Loucy (cell line): ENCODE data around the gene SH2D5.

Experiments used
- H2AFZ ChIP-seq: fragments of 200-600 bp; sonication (generic); 2 replicates; pipeline ENCODE4 v1.6.0; 2016; ENCODE audit warnings: antibody characterized with exemption, mild to moderate bottlenecking, low read length, moderate library complexity
- H3F3A ChIP-seq: fragments of 200-600 bp; 2 replicates; pipeline ENCODE4 v1.6.0; 2016; ENCODE audit warnings: antibody characterized with exemption, low read depth, mild to moderate bottlenecking
- H3K27me3 ChIP-seq: fragments of 200-600 bp; sonication (generic); 2 replicates; pipeline ENCODE4 v1.6.1; 2014; ENCODE audit warnings: low read length, mild to moderate bottlenecking; ENCODE audit not compliant: insufficient read depth, poor library complexity, severe bottlenecking
- H3K36me3 ChIP-seq: fragments of 200-600 bp; sonication (generic); 2 replicates; pipeline ENCODE4 v1.6.1; 2016; ENCODE audit warnings: low read length; ENCODE audit not compliant: insufficient read depth
- H3K4me1 ChIP-seq: fragments of 200-600 bp; sonication (generic); 2 replicates; pipeline ENCODE4 v1.5.1; 2014; ENCODE audit warnings: low read length, mild to moderate bottlenecking; ENCODE audit not compliant: insufficient read depth, poor library complexity, severe bottlenecking
- H3K4me2 ChIP-seq: fragments of 200-600 bp; sonication (generic); 2 replicates; pipeline ENCODE4 v1.6.0; 2014; ENCODE audit warnings: antibody characterized with exemption, low read length, low read depth, mild to moderate bottlenecking; ENCODE audit not compliant: poor library complexity, severe bottlenecking
- H3K4me3 ChIP-seq: fragments of 200-600 bp; sonication (generic); 2 replicates; pipeline ENCODE4 v1.5.1; 2014; ENCODE audit warnings: low read length, mild to moderate bottlenecking, mixed read lengths; ENCODE audit not compliant: poor library complexity, severe bottlenecking
- H3K79me2 ChIP-seq: fragments of 200-600 bp; sonication (generic); 2 replicates; pipeline ENCODE4 v1.6.1; 2014; ENCODE audit warnings: low read length; ENCODE audit not compliant: insufficient read depth
- H3K9ac ChIP-seq: fragments of 200-600 bp; sonication (generic); 2 replicates; pipeline ENCODE4 v1.6.0; 2014; ENCODE audit warnings: mild to moderate bottlenecking, low read depth, low read length, moderate library complexity; ENCODE audit not compliant: poor library complexity, severe bottlenecking
- H3K9me2 ChIP-seq: fragments of 200-600 bp; sonication (generic); replicated peaks from 2 replicates; pipeline ENCODE4 v1.6.1; 2016; ENCODE audit warnings: low read depth, low read length, mixed read lengths
- H3K9me3 ChIP-seq: fragments of 200-600 bp; sonication (generic); 2 replicates; pipeline ENCODE4 v1.6.1; 2014; ENCODE audit warnings: mild to moderate bottlenecking, antibody characterized with exemption, low read length, low read depth; ENCODE audit not compliant: insufficient read depth
- H4K20me1 ChIP-seq: fragments of 200-600 bp; sonication (generic); 2 replicates; pipeline ENCODE4 v1.6.0; 2014; ENCODE audit warnings: antibody characterized with exemption, low read length, mild to moderate bottlenecking; ENCODE audit not compliant: insufficient read depth, poor library complexity, severe bottlenecking
- CTCF ChIP-seq: fragments of 200-600 bp; sonication (generic); conservative IDR thresholded peaks from 2 replicates; pipeline ENCODE4 v1.5.1; 2014; ENCODE audit warnings: mild to moderate bottlenecking, antibody characterized with exemption, low read length
- EZH2phosphoT487 ChIP-seq: fragments of 200-600 bp; IDR thresholded peaks from 2 replicates; pipeline ENCODE4 v1.6.1; 2018; ENCODE audit warnings: antibody characterized with exemption, mild to moderate bottlenecking, moderate library complexity, borderline replicate concordance

SH2D5 gene

DNA sequence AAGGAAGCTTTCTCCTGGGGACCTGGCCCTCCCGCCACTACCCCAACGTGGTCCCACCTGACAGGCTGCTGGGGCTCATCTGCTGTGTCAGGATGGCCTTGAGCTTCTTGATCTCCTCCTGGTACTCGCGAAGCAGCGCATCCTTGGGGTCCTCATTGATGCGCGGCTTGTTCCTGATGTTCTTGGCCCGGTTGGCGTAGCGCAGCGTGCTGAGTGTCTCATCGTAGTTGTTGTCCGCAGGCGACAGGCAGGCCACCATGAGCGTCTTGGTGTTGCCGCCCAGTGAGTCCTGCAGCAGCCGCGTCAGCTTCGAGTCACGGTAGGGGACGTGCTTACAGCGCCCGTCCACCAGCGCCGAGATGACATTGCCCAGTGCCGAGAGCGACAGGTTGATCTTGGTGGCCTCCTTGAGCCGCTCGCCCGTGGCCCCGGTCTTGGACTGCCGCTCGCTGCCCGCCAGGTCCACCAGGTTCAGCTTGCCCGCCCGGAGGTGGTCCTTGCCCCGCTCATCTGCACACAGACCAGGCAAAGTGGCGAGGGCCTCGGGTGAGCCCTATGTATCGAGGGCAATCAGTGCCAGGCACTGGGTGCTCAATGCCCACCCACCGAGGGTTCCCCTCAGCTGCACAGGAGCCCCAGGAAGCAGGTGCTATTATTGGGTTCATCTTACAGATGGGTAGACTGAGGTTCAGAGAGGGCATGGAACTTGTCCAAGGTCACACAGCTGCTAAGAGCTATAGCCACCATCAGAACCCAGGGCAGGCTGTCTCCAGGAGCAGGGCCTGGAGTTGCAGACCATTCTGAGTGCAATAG is 27.9 kb downstream of the SH2D5 start:
- H3K9me2 ChIP-seq: no peaks in the 10 kb centered on the region
- H3K79me2 ChIP-seq: no peaks in the 10 kb centered on the region
- H3K36me3 ChIP-seq: no peaks in the 10 kb centered on the region
- no peaks in the 10 kb centered on the region for H3K4me1 ChIP-seq
- no peaks in the 10 kb centered on the region for H4K20me1 ChIP-seq
- no peak overlapping the region for H3K4me3 ChIP-seq
- no peak for TF ChIP-seq EZH2phosphoT487
- TF ChIP-seq CTCF: no peak
- H3K9ac ChIP-seq: no peak overlapping the region
- no peaks in the 10 kb centered on the region for H3K9me3 ChIP-seq
- H3K4me2 ChIP-seq: no peak overlapping the region
- no peak overlapping the region for H2AFZ ChIP-seq
- no peaks in the 10 kb centered on the region for H3K27me3 ChIP-seq
- no peaks in the 10 kb centered on the region for H3F3A ChIP-seq

GRCh38 chr1:20703124-20703756 is 29.3 kb downstream of the SH2D5 start:
- H3K9me2 ChIP-seq: no peaks in the 10 kb centered on the region
- TF ChIP-seq EZH2phosphoT487 (no peak), CTCF (no peak)
- no peaks in the 10 kb centered on the region for H3K27me3 ChIP-seq
- no peaks in the 10 kb centered on the region for H3K9me3 ChIP-seq
- no peak overlapping the region for H3K9ac ChIP-seq
- no peaks in the 10 kb centered on the region for H3F3A ChIP-seq
- no peaks in the 10 kb centered on the region for H3K4me1 ChIP-seq
- no peaks in the 10 kb centered on the region for H3K36me3 ChIP-seq
- no peak overlapping the region for H3K4me3 ChIP-seq
- no peaks in the 10 kb centered on the region for H4K20me1 ChIP-seq
- no peak overlapping the region for H3K4me2 ChIP-seq
- H2AFZ ChIP-seq: no peak overlapping the region
- H3K79me2 ChIP-seq: no peaks in the 10 kb centered on the region

DNA sequence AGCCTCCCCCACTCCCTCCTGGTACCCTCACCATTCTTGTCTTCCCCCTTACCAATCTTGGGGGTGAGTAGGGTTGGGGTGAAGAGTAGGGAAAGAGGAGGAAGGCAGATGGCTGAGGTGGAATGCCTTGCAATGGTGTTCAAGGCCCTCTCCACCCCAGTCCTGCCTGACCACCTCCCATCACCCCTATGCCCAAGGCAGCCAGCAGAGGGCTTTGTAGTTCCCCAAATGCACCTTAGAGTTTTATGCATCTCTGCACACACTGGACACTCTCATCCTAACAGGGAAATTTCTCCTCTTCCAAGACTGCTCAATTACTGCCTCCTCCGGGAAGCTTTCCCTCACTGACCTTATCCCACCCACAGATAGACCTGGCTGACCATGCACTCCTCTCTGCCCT is 30.1 kb downstream of the SH2D5 start:
- Histone ChIP-seq H3K36me3 (no peaks in the 10 kb centered on the region), H3K9me3 (no peaks in the 10 kb centered on the region), H3K4me3 (no peak overlapping the region), H3F3A (no peaks in the 10 kb centered on the region), H3K27me3 (no peaks in the 10 kb centered on the region), H3K9ac (no peak overlapping the region), H3K4me1 (no peaks in the 10 kb centered on the region), H3K79me2 (no peaks in the 10 kb centered on the region), H3K4me2 (no peak overlapping the region), H3K9me2 (no peaks in the 10 kb centered on the region), H4K20me1 (no peaks in the 10 kb centered on the region), H2AFZ (no peak overlapping the region)
- TF ChIP-seq EZH2phosphoT487: no peak
- TF ChIP-seq CTCF: peak; percentile 56
